DMS79 treated with DMSO at 0.1 percent for 48 hours (cell line): ENCODE data around the gene EDAR.

Experiments
- DNase-seq: peaks from one replicate; lab custom pipeline; 2025; lab: John Stamatoyannopoulos, UW

The EDAR gene

DNA sequence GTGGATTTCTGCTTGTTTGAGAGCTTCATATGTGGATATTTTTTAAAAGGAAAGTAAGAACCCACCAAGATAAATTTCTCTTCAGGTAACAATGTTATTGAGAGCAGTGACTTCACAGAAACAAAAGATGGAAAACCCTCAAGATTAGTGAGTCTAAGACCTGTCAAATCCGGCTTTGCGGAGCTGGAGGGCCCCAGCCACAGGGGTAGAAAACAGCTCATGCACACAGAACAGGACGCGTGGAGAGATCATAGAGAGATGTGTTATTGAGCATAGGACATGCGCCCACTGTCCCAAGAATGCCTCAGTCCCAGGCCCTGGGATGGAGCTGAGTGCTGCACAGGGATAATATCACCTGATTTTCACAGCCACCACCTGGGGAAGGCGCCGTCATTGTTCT, 21.3 kb downstream of the EDAR start:
- DNase-seq = no peak

DNA sequence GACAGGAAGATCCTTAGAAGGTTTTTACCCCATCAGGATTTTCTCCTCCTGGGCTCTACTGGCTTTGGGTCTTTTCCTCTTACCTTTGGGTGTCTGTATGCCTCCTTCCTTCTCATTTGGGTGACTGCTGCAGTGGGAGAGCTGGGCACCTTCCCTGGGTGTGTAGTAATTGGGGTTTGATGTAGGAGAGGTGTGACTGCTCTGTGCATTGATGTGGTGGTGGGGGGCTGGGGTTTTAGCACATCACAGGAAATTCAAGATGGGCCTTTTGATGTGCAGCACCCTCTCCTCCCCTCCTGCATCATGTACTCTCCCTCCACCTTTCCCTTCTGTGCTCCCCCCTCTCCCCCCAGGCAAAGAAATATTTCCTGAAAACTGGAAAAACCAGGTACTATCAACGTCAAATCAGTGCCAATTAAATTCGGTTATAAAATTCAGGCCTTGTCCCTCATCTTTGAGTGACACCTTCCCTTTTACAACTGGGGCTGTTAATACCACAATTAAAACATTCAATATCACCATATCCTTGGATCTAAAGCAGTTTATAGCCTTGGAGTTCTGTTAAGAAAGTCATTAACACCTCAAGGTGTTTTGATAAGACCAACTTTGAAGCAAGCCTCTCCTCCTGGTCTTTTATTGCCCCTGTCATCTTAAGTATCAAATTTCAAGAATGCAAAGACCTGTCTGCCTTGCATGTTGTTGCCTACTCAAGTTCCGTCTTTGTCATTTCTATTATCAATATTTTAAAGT, 23.3 kb downstream of the EDAR start:
- DNase-seq = no peak

DNA sequence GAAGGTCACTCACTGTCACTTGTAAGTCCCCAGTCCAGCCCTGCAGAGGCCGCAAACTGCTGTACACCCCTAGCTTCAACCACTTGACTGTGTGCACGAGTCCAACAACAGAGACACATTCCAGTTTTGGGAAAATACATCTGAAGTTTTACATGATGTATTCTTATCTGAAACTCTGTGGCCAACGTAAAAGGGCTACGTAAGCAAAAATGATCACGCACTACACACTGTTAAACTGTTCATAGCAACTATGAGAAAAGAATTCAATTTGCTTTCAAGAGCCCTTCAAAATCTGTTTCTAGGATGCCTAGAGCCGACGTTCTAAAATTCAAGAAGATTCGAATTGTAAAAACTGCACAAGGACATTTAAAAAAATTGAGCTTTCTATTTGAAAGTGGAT, 26.0 kb downstream of the EDAR start:
- DNase-seq = no peak

DNA sequence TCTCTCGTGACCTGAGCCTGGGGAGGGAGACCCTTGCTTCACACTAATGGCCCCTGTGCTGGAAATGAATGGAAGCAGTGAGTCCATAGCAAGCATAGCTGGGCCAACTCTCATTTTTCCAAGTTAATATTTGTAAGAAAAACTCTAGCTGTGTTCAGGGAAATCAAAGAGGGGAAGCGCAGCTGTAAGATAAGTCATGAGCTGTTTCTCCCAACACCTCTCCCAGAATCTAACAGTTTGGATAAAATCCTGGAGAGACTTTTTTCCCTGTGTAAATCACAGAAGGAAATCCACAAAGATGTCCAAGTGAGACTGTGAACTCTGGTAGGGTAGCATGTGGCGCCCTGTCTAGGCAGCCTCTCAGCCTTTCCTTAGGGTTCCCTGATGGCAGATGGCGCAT, 27.2 kb downstream of the EDAR start:
- no peak for DNase-seq

DNA sequence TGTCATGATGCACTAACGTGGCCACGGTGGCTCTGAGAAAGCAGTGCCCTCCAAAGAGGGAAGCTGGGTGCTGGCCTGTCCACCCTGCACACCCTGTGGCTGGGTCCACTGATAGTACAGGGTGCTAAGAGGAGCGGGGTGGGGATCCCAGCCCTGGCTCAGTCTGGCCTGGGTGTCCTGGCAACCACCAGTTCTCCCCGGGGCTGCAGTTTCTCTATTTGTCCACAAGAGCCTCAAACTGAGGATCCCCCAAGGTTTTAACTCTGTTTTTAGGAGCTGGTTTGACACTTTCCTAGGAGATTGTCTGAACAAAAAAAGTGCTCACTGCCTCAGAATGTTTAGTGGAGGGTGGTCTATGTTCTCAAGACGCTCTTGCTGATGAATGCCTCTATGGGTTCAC, 29.0 kb downstream of the EDAR start:
- DNase-seq = no peak

DNA sequence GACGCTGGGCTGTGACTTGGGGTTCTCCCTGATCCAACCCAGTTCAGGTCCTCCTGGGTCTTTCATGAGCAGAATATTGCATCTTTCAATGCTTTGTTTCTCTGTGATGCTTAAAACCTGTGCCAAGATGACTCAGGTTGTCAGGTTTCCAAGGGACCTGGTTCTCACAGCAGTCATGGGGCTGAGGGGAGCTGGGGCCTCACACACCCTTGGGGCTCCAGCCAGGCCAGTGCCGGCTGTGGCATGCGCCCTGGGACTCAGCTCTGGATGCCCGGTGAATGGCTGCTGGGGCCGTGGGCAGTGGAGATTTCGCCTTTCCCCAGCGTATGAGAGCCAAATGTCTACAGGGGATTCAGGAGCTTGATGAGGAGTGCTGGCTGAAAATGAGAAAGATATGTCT, 29.6 kb downstream of the EDAR start:
- no peak for DNase-seq

DNA sequence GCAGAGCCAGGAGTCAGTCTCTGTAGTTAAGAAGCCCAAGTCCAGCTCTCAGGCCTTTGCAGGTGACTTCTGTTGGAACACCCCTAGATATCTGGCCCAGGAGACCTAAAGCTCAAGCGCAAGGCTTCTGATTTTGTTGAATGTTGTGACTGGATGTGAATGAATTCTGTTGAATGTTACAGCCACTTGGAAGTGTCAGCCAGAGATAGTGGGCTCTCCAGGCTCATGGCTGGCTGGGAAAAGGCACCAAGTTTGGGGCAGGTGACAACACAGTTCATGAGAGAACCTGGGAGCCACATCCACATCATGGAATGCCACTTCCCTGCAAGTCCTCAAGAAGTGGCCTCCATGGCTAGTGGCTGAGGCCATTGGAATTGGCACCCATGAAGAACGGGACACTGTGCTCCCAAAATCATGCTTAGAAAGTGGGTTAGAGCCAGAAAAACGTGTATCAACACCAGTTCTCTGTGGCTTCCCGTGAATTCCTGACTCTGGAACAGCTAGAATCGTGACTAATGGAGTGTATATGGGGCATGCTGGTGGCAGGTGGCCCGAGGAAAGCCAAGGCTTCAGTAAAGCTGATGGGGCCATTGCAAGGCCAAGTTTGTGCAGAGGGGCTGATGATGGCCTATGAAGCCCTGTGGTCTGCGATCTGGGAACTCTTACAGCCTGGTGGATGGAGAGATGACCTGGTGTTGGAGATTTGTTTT, 30.2 kb downstream of the EDAR start:
- no peak for DNase-seq

DNA sequence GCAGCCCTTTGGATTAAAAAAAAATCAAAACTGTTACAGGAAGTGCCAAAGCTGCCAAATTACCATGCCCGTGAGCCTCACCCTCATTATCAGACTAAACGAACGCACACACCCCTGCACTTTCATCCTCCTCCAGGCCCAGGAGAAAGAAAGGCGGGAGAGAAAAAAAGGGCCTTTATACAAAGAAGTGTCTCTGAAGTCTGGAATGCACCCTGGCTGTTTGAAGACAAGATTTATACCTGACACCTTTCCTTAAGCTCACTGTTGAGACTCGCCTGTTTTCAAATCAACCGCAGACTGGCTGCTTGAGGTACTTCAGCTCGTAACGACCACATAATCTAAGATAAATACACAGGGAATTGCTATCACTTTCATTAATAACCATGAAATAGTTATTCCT, 31.0 kb downstream of the EDAR start:
- DNase-seq = no peak

DNA sequence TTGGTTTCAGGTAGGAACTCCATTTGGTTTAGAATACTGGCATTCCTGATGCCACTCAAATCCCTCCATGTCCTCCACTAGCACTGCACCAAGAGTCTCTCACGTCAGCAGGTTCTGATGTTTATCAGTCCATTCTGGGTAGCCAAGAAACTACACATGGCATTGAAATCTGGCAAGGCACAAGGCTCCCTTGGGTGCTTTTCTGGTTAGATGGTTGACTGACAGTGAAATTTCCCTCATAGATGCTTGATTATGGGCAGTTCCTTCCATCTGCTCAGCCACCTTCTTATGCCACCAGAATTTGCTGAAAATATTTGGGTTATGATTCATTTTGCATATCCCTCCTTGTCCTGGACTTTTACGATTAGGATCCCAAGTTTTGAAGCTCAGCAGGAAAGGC, 32.6 kb downstream of the EDAR start:
- peak; percentile 5 for DNase-seq

DNA sequence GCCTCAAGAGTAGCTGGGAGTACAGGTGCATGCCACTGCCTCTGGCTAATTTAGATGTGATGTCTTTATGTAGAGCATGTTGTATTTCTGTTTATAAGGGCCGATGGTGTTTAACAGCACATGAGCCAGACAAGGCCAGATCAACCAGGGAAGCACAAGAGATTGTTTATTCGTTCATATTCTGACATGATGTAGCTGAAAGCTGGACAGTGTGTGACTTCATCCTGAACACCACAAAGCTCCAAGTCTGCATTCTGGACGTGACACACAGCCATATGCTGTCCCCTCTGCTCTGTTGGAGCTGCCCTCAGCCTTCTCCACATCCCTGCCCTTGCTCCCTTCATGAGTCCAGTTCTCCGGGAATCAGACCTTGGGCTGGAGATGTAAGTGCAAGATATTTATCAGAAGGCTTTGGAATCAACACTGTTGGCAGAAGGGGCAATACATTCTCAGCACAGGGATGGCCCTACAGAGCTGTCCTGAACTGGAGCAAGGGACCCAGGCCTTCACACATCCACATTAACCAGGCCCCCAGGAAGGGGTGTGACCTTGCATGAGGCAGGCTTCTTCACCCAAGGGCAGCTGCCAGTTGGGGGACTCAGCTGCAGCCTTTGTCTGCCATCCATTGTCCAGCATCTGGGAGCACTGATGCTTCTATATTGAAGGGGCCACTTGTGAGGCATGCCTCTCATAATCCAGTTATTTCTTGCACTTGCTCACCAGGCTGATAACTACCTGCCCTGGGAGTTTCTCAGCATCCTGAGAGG, 38.5 kb downstream of the EDAR start:
- DNase-seq = no peak

DNA sequence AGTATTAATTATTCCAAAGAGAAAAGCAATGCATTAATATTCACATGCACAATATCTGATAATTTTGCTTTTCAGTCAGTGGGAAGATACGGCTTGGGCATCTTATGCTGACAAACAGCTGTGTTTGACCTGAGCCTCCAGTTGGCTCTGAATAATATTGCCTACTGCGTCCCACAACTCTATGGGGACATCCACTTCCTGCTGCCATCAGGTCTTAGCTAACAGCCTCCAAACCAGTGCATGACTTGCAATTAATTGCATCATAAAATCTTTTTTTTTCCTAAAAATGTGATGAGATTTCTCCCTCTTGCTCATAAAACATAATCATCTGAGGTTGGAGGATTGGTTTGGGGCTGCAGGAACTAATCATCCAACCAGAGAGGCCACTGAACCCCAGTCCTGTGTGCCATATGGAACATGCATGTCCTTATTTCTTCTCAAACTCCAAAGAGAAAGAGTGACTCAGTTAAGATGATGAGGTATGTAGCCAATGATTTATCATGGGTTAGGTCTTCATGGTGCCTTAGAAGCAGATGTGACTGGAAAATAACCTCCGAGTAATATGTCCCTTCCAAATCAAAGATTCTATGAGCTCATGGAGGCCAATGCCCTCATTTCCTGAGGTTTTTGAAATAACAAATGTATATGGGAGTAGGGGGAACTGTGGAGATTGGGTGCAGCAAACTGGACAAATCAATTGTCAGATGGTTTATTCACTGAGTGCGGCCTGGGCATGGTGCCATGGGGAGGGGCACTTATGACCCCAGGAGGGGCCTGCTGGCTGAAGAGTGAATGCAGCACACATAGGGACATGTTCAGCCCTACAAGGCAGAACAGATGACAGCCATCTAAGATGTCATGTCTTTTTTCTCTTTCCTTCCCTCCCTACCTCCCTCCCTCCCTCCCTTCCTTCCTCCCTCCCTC, 39.4 kb downstream of the EDAR start:
- no peak for DNase-seq

DNA sequence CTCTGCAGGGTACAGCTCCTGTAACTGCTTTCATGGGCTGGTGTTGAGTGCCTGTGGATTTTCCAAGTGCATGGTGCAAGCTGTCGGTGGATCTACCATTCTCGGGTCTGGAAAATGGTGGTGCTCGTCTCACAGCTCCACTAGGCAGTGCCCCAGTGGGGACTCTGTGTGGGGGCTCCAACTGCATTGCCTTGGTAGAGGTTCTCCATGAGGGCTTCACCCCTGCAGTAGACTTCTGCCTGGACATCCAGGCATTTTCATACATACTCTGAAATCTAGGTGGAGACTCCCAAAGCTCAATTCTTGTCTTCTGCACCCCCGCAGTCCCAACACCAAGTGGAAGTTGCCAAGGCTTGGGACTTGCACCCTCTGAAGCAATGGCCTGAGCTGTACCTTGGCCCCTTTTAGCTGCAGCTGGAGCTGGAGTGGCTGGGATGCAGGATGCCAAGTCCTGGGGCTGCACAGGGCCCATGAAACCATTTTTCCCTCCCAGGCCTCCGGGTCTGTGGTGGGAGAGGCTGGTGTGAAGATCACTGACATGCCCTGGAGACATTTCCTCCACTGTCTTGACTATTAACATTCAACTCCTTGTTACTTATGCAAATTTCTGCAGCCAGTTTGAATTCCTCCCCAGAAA, 41.6 kb downstream of the EDAR start:
- no peak for DNase-seq

DNA sequence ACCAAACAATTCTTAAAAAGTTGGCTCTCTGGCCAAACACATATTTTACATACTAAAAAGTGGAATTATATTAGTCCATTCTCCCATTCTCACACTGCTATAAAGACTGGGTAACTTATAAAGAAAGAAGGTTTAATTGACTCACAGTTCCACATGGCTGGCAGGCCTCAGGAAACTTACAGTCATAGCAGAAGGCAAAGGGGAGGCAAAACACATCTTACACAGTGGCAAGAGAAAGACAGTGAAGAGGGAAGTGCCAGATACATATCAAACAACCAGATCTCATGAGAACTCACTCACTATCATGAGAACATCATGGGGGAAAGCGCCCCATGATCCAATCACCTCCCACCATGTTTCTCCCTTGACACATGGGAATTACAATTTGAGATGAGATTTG, 42.6 kb downstream of the EDAR start:
- DNase-seq = no peak

DNA sequence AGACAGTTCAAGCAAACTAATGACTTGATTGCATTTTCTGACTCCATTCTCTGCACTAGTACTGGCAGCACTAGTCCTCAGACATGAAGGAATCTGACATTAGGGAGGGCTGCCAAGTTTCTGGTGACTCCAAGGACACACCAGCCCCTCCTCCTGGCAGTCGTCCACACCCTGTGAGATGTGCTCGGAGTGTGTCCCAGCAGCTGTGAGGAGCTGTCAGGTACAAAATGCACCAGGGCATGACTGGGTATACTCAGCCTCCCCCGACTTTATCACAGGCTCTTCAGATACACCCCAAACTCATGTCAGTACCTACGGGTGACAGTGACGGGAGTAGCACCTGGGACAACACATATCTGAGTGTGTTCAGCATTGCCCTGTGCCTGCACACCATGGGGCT, 43.1 kb downstream of the EDAR start:
- DNase-seq = no peak

DNA sequence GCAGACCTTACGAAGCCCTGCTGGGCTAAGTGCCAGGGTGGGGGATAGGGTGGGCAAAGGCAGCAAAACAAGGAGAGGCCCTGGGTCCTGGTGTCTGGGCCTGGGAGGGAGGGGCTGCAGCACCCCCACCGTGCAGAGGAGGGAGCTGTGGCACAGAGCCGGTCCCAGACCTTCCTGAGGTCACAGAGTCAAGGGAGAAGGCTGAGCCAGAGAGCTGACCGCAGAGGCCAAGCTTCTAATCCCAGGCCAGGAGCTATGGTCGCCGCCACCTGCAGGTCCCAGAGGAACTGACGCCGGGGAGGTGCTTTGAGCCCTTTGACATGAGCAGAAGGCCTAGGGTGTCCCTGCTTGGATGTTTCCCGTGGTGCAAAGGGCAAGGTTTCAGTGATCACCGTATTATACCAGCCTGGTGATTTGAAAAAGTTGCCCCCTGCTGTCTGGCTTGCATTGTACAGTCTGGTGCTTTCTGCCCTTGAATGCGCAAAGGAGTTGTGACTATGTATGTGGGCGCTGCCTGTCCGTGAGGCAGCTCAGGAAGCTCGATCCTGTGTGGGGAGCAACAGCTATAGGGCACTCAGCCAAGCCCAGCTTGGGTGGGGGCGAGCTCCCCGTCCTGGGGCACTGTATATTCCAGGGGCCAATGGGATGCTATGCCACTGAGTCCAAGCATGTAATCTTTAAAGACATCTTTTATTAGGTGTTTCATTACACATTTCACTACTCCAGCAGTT, 44.3 kb downstream of the EDAR start:
- DNase-seq = no peak

DNA sequence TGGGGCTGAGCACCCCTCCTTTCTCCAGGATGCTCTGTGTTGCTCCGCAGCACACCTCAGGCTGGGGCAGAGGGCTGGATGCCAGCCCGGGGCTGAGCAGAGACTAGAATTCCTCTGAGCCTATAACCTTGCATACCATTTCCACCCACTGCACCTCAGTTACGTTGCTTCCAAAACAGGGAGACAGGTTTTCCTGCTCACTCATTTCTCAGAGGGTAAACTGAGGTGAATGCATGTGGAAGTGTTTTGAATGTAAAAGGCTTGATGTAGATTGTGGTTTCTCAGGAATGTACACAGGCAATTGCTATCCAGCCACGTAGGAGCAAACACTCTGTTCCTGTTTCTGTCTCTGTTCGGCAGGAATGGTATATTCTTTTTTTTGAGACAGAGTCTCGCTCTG, 45.3 kb downstream of the EDAR start:
- no peak for DNase-seq

DNA sequence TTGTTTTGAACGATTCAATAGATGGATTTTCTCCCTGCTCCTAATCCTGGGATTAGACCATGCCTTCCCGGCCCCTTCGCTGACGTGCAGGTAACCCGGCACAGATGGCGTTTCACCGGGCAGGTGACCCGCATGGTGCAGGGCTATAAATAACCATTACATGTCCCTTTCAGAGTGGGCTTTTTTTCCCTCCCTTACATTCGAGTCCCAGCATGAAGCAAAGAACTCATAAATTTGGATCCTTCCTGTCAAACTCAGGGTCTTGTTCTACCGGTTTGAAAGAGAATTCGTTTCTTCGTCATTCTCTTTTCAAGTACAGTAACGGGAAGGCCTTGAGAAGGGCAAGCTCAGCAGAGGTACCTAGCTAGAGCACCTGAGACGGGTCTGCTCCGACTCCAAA, 46.1 kb downstream of the EDAR start:
- no peak for DNase-seq

DNA sequence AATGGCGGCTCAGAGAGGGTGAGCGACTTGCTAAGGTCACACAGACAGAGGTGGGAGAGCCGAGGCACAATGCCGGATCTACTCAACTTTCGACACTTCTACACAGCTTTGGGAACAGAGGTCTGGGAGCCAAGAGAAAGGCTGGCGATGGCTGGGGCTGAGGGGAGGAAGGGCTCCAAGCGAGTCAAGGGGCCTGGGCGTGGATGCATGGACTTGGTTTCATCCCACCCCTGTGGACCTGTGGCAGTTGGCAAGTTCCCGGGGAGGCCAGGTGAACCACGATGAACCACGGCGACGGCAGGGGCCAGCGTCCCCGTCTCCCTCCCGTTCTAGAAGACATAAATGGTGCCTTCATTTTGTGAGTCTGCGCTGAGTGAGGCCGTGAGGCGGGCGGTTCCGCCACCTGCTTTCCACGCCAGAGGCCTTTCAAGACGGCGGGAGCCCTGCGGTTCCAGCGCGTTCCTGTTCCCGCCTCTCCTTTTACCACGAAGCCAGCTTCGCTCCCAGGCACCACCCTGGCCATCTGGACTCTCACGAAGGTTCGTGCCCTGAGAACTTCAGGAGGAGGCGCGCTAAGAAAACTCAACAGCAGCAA, 46.7 kb downstream of the EDAR start:
- no peak for DNase-seq

DNA sequence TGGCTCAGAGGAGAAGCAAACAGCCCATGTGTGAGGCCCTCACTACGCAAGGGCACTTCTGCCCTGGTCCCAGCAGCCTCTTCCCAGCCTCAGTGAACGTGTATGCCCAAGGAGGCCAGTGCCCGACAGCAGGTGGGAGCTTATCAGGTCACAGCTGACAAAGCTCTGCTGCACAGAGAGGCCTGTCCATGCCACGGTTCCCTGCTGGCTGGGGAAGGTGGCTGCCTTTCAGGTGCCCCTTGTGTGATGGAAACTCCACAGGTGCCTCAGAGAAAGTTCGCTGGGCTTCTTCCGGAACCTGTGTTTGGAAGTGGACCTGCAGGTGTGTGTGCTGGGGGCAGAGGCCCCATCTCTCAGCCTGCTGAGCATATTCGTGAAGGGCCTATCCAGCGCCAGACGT, 47.3 kb downstream of the EDAR start:
- DNase-seq = no peak

DNA sequence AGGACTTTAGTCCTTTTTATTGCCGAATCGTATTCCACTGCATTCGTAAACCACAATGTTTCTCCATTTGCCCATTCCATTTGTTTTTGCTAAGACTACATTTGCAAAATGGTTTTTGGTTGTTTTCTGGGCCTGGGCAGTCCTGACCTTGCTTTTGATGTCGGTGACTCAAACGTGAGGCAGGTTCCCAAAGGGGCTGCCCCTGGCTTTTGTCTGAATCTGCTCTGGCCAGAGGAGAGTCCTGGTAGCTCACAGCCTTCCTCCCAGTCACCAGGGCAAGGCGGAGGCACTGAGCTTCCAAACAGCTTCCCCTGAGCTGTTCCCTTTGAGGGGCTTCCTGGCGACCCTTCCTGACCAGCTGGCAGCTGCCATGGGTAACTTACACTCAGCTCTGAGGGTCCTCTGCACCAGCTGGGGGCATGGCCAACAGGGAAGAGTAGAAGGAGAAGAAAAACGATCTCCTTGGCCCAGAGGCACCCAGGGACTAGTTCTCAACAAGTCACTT, 47.8 kb downstream of the EDAR start:
- no peak for DNase-seq
